ENCODE measurements around the gene ACY1.
"Not testable (repeated sequence)": the region's sequence is repeated elsewhere in the genome, so short reads cannot be mapped to it uniquely, and the experiment has no call there.

Gene ACY1

DNA sequence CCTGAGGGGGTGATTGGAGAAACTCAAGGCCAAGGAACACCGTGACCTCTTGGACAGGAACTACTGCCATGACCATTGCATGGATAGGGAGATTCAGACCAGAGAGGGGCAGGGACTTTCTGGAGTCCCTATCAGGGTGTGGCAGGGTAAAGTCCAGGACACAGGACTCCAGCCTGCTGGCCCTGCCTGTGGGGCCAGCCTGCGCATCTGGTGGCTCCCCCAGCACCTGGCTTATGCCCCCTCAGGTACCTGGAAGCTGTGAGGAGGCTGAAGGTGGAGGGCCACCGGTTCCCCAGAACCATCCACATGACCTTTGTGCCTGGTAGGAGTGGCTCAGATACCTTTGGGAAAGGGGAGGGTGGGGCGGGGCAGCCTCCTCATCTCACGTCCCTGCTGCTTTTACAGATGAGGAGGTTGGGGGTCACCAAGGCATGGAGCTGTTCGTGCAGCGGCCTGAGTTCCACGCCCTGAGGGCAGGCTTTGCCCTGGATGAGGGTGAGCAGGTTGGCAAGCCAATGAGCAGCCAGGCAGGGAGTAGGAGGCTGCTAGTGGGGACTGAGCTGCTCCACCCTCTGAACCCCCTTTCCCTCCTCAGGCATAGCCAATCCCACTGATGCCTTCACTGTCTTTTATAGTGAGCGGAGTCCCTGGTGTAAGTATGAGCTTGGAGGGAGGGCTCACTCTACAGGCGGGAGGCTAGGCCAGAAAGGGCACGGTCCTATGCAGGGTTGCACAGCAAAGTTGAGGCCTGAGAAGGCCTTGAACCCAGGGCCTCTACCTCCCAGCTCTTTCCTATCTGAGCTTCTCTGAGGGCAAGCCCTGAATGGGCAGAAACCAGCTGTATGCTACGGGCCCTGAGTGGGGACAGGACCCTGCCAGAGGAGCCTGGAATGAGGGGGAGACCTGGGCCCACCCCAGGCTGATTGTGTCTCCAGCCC lies 2.9 kb downstream of the ACY1 start:
- no peak for DNase-seq

- no peak for DNase-seq
Measured at GRCh38 chr3:51987568-51987967, 4.2 kb downstream of the ACY1 start.

GRCh38 chr3:51988286-51989146 lies 5.2 kb downstream of the ACY1 start:
- peak; percentile 10 for DNase-seq

GRCh38 chr3:51990501-51990971 lies 7.2 kb downstream of the ACY1 start:
- DNase-seq = not testable (repeated sequence)

DNA sequence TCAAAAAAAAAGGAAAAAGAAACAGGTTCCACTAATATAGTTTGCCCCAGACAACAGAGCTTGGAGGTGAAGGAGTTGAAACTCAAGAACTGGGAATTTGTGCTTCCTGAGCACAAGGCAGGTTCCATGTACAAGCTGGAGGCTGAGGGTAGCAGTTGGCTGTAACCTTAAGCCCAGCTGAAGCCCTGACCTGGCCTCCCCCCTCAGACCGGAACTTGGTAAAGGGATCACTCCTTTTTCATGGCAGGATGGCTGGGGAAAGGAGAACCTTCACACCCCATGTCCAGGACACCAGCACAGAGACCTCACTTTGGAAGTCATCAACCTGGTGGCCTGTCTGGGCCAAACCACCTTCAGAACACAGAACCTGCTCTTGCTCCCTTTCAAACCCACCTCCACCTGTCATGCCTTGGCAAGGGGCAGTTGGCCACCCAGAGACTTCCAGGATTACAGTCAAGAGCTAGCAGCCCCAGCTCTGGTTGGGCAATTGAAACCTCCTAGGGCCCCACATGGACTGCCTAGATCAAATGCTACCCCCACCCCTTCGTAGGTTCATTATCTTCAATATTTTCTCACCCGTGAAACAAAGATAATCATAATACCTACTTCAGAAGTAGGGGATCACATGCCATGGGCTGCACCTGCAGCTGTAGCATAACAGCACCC lies 8.8 kb downstream of the ACY1 start:
- DNase-seq = no peak

DNA sequence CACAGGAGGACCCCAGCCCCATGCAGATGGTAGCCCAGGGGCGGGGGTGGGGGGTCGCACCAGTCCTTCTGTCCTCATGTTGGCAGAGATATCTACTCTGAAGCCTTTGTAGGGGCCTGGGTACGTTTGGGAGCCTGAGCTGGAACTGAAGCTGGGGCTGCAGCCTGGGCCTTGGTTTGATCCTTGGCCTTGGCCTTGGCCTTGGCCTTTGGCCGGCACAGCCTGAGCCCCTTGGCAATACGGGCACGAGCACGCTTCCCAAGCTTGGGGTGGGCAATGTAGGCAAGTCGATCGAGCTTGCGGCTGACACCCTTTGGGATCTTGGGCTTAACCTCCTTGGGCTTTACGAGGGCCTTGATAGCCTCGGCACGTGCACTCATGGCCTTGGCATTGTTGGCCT lies 10.3 kb downstream of the ACY1 start:
- not testable (repeated sequence) for DNase-seq

DNA sequence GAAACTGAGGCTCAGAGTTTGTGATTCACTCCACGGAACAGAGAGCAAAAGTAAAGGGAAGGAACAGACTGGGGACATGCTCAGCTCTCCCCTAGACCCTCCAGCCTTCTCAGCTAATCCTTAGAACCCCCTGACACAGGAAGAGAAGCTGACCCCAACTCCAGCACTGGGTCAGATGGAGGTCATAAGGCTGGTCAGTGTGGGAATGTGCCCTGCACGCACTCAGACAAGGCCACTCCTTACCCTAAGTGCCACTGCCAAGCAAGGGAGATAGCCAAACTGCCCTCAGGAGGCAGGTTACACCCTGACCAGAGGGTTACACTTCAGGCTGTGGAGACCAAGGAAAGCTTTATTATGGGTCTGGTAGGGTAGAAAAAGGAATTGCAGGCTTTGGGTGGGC lies 11.2 kb downstream of the ACY1 start:
- no peak for DNase-seq

GRCh38 chr3:51995346-51996163 lies 12.2 kb downstream of the ACY1 start, which contains the start of gene RPL29:
Gene RPL29, minus strand, starts transcription at chr3:51995895. Its CDS starts 434 bp downstream, at chr3:51995461.
- DNase-seq = peak; percentile 88

GRCh38 chr3:51997172-51997571 lies 13.8 kb downstream of the ACY1 start:
- no peak for DNase-seq

GRCh38 chr3:51997935-51998596 lies 14.7 kb downstream of the ACY1 start:
- DNase-seq = peak; percentile 65

GRCh38 chr3:51998774-51999173 lies 15.4 kb downstream of the ACY1 start:
- no peak for DNase-seq

DNA sequence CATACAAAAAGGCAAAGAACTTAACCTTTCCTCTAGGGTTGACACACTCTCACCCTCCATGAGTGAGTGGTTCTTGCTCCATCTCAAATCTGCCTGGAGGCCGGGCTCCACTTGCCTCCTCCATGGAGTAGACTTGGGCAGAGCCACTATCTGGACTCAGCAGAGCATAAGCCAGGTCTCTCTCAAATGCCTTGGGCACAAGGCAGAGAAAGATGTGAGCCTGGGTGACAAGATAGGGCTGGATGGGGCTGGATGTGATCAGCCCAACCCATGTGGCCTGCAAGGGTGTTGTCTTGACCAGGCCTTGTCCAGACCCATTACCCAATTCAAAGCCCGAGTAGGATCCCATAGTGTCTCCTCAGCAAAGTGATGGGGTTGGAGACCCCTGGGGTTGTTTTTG lies 16.5 kb downstream of the ACY1 start:
- DNase-seq = no peak

GRCh38 chr3:52001443-52001974 lies 18.2 kb downstream of the ACY1 start:
- DNase-seq = peak; percentile 62

DNA sequence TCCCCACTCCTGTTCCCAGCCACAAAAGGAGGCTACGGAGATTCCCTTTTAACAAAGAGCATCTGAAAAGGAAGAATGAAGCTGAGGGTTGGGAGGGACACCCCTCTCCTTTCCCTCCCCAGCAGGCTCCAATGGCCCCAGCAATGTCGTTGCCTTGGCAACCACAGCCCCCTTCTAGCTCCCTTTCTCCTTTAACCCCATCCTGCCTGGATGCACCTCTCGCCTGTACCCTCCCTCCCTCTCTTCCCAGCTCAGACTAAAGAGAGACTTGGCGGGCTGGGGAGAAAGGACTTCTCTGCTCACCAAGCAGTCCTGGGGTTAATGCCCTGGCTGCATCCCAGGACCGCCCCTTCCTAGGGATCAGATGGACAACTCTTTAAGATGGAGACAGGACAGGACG lies 19.4 kb downstream of the ACY1 start:
- no peak for DNase-seq

DNA sequence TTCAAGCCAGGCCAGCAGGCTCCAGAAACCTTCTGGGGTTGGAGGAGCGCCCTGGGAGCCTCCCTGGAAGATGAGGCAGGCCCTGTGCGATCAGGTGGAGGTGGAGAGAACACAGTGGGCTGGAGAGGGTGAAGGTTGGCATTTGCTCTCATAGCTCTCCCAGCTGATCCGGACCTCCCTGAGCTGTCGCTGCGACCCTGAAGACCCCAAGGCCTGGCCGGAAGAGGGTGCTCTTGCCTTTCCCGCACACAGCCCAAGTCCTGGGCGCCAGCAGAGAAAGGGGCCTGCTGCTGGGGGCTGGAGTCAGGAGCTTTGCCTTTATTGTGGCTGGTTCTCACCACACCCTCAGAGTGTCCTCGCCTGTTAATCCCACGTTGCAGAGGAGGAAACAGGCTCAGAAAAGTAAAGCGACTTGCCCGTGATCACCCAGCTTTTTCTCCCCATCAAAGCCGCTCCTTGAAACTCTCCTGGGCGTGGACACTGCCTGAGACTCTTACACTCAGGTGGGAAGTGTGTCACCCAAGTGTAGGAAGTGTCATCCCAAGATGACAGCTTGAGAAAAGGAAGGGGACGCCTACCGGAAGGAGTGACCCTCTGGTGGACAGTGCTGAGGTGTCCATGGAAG lies 20.9 kb downstream of the ACY1 start:
- no peak for DNase-seq

GRCh38 chr3:52004906-52005395 lies 21.6 kb downstream of the ACY1 start:
- DNase-seq = no peak

- no peak for DNase-seq
Measured at GRCh38 chr3:52005571-52005986, 22.2 kb downstream of the ACY1 start.

DNA sequence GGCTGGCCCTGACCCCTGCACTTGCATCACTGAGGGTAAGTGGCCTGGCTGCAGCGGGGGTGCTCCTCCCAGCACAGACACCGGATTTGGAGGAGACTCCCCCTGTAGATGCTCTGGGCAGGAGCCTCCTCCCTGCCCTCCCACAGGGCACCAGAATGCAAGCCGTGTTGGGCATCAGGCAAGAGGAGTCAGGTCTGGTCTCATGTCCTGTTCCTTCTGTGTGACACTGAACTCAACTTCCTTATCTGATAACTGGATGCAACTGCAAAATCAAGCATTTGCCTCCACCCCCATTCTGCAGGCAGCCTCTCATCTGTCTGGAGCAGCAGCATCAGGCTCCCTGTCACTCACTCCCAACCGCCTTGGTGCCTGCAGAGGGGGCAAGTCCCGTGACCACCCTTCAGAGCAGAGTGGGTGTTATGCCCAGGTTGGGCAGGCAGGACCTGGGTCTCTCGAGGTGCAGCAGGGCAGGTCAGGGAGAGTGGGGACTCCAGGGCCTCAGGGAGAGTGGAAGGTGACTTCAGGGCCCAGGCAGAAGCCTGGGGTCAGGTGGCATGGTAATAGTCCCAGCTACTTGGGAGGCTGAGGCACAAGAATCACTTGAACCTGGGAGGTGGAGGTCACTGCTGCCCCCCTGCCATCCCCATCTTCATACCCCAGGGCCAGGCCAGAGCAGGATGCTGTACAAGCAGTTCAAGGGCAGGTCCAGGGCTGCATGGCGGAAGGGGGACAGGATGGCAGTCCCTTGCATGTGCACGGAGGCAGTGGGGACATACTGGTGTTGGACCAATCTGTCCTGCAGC lies 22.9 kb downstream of the ACY1 start:
- DNase-seq = no peak

DNA sequence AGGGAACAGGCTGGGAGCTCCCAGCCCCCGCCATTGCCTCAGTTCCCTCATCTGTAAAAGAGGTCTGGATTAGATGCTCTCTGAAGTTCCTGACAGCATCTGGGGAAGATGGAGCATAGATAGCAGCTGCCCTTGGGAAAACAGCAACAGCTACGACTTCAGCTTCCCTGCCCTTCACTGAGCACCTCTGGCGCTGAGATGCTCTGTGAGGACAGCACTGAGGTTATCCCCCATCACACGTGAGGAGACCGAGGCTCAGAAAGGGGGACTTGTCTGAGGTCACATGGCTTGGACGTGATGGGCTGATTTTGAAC lies 23.4 kb downstream of the ACY1 start:
- no peak for DNase-seq

- DNase-seq = no peak
Measured at GRCh38 chr3:52007291-52007690, 24.0 kb downstream of the ACY1 start.
